ENCODE results near the gene GPR179.

GPR179 gene

GRCh38 chr17:38325221-38325851 lies 18.4 kb downstream of the GPR179 start:
- ATAC-seq = no peak
- TF ChIP-seq ZNF8 (CRISPR knock-in tag; IDR thresholded peaks at IDR 0.05) = no peak
- no peak for TF ChIP-seq SNAI2 (CRISPR knock-in tag; IDR thresholded peaks at IDR 0.05)
- TF ChIP-seq ZNF70 (CRISPR knock-in tag; IDR thresholded peaks at IDR 0.05) = no peak
- no peak for TF ChIP-seq ZC3H10 (CRISPR knock-in tag; IDR thresholded peaks at IDR 0.05)
- no peak for TF ChIP-seq ZFP30 (CRISPR knock-in tag; IDR thresholded peaks at IDR 0.05)
- no peak for TF ChIP-seq ARNTL (CRISPR knock-in tag; IDR thresholded peaks at IDR 0.05; ENCODE audit: borderline replicate concordance, low read depth)
- no peak for TF ChIP-seq ISL1 (CRISPR knock-in tag; IDR thresholded peaks at IDR 0.05)
- no peak for TF ChIP-seq CSDC2 (CRISPR knock-in tag; IDR thresholded peaks at IDR 0.05)
- no peak for TF ChIP-seq PATZ1 (CRISPR knock-in tag; IDR thresholded peaks at IDR 0.05; ENCODE audit: borderline replicate concordance)
- TF ChIP-seq, protein P1, sequence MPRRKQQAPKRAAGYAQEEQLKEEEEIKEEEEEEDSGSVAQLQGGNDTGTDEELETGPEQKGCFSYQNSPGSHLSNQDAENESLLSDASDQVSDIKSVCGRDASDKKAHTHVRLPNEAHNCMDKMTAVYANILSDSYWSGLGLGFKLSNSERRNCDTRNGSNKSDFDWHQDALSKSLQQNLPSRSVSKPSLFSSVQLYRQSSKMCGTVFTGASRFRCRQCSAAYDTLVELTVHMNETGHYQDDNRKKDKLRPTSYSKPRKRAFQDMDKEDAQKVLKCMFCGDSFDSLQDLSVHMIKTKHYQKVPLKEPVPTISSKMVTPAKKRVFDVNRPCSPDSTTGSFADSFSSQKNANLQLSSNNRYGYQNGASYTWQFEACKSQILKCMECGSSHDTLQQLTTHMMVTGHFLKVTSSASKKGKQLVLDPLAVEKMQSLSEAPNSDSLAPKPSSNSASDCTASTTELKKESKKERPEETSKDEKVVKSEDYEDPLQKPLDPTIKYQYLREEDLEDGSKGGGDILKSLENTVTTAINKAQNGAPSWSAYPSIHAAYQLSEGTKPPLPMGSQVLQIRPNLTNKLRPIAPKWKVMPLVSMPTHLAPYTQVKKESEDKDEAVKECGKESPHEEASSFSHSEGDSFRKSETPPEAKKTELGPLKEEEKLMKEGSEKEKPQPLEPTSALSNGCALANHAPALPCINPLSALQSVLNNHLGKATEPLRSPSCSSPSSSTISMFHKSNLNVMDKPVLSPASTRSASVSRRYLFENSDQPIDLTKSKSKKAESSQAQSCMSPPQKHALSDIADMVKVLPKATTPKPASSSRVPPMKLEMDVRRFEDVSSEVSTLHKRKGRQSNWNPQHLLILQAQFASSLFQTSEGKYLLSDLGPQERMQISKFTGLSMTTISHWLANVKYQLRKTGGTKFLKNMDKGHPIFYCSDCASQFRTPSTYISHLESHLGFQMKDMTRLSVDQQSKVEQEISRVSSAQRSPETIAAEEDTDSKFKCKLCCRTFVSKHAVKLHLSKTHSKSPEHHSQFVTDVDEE (CRISPR knock-in tag; IDR thresholded peaks at IDR 0.05) = no peak
- no peak for TF ChIP-seq OSR1 (CRISPR knock-in tag; IDR thresholded peaks at IDR 0.05)
- TF ChIP-seq ESRRG (CRISPR knock-in tag; IDR thresholded peaks at IDR 0.05) = no peak
- no peak for TF ChIP-seq GLIS3 (CRISPR knock-in tag; IDR thresholded peaks at IDR 0.05)
- no peak for TF ChIP-seq ZFP3 (CRISPR knock-in tag; IDR thresholded peaks at IDR 0.05)
- TF ChIP-seq ZNF565 (CRISPR knock-in tag; conservative IDR thresholded peaks at IDR 0.05; ENCODE audit: low read depth) = no peak
- TF ChIP-seq, protein P2, sequence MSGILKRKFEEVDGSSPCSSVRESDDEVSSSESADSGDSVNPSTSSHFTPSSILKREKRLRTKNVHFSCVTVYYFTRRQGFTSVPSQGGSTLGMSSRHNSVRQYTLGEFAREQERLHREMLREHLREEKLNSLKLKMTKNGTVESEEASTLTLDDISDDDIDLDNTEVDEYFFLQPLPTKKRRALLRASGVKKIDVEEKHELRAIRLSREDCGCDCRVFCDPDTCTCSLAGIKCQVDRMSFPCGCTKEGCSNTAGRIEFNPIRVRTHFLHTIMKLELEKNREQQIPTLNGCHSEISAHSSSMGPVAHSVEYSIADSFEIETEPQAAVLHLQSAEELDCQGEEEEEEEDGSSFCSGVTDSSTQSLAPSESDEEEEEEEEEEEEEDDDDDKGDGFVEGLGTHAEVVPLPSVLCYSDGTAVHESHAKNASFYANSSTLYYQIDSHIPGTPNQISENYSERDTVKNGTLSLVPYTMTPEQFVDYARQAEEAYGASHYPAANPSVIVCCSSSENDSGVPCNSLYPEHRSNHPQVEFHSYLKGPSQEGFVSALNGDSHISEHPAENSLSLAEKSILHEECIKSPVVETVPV (CRISPR knock-in tag; IDR thresholded peaks at IDR 0.05) = no peak
- no peak for TF ChIP-seq PPARA (CRISPR knock-in tag; IDR thresholded peaks at IDR 0.05; ENCODE audit: borderline replicate concordance)

- no peak for ATAC-seq
- TF ChIP-seq TOX (CRISPR knock-in tag; IDR thresholded peaks at IDR 0.05; ENCODE audit: borderline replicate concordance) = no peak
- no peak for TF ChIP-seq OSR1 (CRISPR knock-in tag; IDR thresholded peaks at IDR 0.05)
- TF ChIP-seq ZC3H10 (CRISPR knock-in tag; IDR thresholded peaks at IDR 0.05) = no peak
- TF ChIP-seq ARNTL (CRISPR knock-in tag; IDR thresholded peaks at IDR 0.05; ENCODE audit: borderline replicate concordance, low read depth) = no peak
- no peak for TF ChIP-seq GLIS3 (CRISPR knock-in tag; IDR thresholded peaks at IDR 0.05)
- no peak for TF ChIP-seq BACH2 (CRISPR knock-in tag; IDR thresholded peaks at IDR 0.05; ENCODE audit: borderline replicate concordance)
- no peak for TF ChIP-seq ZNF70 (CRISPR knock-in tag; IDR thresholded peaks at IDR 0.05)
- TF ChIP-seq PPARA (CRISPR knock-in tag; IDR thresholded peaks at IDR 0.05; ENCODE audit: borderline replicate concordance) = no peak
- no peak for TF ChIP-seq ZNF8 (CRISPR knock-in tag; IDR thresholded peaks at IDR 0.05)
- TF ChIP-seq TCF4 (CRISPR knock-in tag; IDR thresholded peaks at IDR 0.05; ENCODE audit: borderline replicate concordance) = no peak
- no peak for TF ChIP-seq RARB (CRISPR knock-in tag; IDR thresholded peaks at IDR 0.05)
These were observed 19.0 kb downstream of the GPR179 start for GRCh38 chr17:38324772-38325171.

DNA sequence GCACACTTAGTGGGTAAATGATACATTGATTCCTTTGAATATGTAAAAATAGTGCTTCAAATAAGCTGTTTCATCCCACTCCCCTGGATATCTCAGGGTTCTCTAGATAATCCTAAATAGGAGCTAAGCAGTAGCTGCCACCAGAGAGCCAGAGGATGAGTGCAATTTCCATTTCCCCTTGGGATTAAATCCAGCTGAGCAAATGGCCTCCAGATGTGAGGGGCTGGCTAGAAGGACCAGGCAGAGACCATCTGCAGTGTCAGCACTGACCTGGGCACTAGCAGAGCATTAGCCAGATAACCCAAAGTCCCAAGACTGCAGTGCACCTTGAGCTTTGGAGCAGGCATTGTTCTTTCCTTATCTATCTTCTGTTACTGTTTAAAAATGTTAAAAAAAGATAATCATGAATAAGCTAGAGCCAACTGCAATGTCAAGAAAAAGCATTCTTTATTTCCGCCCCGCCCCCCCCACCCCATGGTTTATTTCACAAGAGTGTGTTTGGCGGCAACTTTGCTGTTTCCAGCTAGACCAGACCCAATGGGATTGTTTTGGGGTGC lies 19.5 kb downstream of the GPR179 start:
- no peak for ATAC-seq
- TF ChIP-seq ZNF70 (CRISPR knock-in tag; IDR thresholded peaks at IDR 0.05) (no peak), ZC3H10 (CRISPR knock-in tag; IDR thresholded peaks at IDR 0.05) (no peak), PPARA (CRISPR knock-in tag; IDR thresholded peaks at IDR 0.05; ENCODE audit: borderline replicate concordance) (no peak), GLIS3 (CRISPR knock-in tag; IDR thresholded peaks at IDR 0.05) (no peak), BACH2 (CRISPR knock-in tag; IDR thresholded peaks at IDR 0.05; ENCODE audit: borderline replicate concordance) (no peak), ISL1 (CRISPR knock-in tag; IDR thresholded peaks at IDR 0.05) (no peak), SNAI2 (CRISPR knock-in tag; IDR thresholded peaks at IDR 0.05) (no peak), TOX (CRISPR knock-in tag; IDR thresholded peaks at IDR 0.05; ENCODE audit: borderline replicate concordance) (no peak), ZFP3 (CRISPR knock-in tag; IDR thresholded peaks at IDR 0.05) (no peak), ESRRG (CRISPR knock-in tag; IDR thresholded peaks at IDR 0.05) (no peak), PATZ1 (CRISPR knock-in tag; IDR thresholded peaks at IDR 0.05; ENCODE audit: borderline replicate concordance) (no peak), ZFP30 (CRISPR knock-in tag; IDR thresholded peaks at IDR 0.05) (no peak), ARNTL (CRISPR knock-in tag; IDR thresholded peaks at IDR 0.05; ENCODE audit: borderline replicate concordance, low read depth) (no peak)
- TF ChIP-seq, protein P1 (CRISPR knock-in tag; IDR thresholded peaks at IDR 0.05) = no peak
- TF ChIP-seq, protein P3, sequence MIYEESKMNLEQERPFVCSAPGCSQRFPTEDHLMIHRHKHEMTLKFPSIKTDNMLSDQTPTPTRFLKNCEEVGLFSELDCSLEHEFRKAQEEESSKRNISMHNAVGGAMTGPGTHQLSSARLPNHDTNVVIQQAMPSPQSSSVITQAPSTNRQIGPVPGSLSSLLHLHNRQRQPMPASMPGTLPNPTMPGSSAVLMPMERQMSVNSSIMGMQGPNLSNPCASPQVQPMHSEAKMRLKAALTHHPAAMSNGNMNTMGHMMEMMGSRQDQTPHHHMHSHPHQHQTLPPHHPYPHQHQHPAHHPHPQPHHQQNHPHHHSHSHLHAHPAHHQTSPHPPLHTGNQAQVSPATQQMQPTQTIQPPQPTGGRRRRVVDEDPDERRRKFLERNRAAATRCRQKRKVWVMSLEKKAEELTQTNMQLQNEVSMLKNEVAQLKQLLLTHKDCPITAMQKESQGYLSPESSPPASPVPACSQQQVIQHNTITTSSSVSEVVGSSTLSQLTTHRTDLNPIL (CRISPR knock-in tag; IDR thresholded peaks at IDR 0.05; ENCODE audit: low read depth) = no peak

All from SK-N-SH treated with all-trans-retinoic acid at 6 μM for 48 hours (cell line).